PC-3 (cell line): ENCODE results near the gene TOMM22. TPM values are rescaled to one million over a fixed set of nuclear protein-coding genes. Genes with fewer than 3 reads are reported as not detected.

Source experiments
- ATAC-seq: fragments of 200-7000 bp; cut with Tn5 transposase; 2 replicates; pipeline ENCODE4 v1.9.1; 2020; ENCODE audit warnings: mild to moderate bottlenecking, moderate library complexity
- BruUV-seq: library from RNA; stranded (reverse); fragments of 400-500 nt; replicated peaks from 2 replicates; lab custom pipeline; 2021; lab: Mats Ljungman, UMichigan
- CTCF ChIA-PET: fragments of 300-600 bp; sonication (Branson Sonifier 250); formaldehyde crosslinking; loops from one replicate; lab custom pipeline; 2022; ENCODE audit warnings: antibody characterized with exemption; lab: Charles Lee
- POLR2A ChIA-PET: fragments of 300-600 bp; sonication (Branson Sonifier 250); formaldehyde crosslinking; loops from one replicate; lab custom pipeline; 2022; ENCODE audit warnings: antibody characterized with exemption; ENCODE audit not compliant: unreplicated experiment; lab: Charles Lee
- DNase-seq: peaks from one replicate; pipeline ENCODE4 v3.0.0-alpha.2; 2015
- H2AFZ ChIP-seq: fragments of 300-600 bp; sonication (generic); 2 replicates; pipeline ENCODE4 v1.6.0; 2016; ENCODE audit warnings: antibody characterized with exemption, low read length
- H3F3A ChIP-seq: fragments of 300-600 bp; sonication (generic); one replicate; pipeline ENCODE4 v1.6.0; 2017; ENCODE audit warnings: antibody characterized with exemption, low read length, control low read depth, mild to moderate bottlenecking; ENCODE audit not compliant: unreplicated experiment
- H3K27ac ChIP-seq: fragments of 300-600 bp; sonication (generic); 2 replicates; pipeline ENCODE4 v1.5.1; 2016; ENCODE audit warnings: mild to moderate bottlenecking, low read length
- H3K27me3 ChIP-seq: fragments of 300-600 bp; sonication (generic); 2 replicates; pipeline ENCODE4 v1.6.1; 2016; ENCODE audit warnings: low read length, mixed read lengths
- H3K36me3 ChIP-seq: fragments of 300-600 bp; sonication (generic); 2 replicates; pipeline ENCODE4 v1.6.1; 2016; ENCODE audit warnings: low read depth, mixed run types, low read length, mixed read lengths
- H3K4me1 ChIP-seq: fragments of 300-600 bp; sonication (generic); 2 replicates; pipeline ENCODE4 v1.5.1; 2016; ENCODE audit warnings: low read length; ENCODE audit not compliant: insufficient read depth
- H3K4me2 ChIP-seq: fragments of 300-600 bp; sonication (generic); 2 replicates; pipeline ENCODE4 v1.6.0; 2016; ENCODE audit warnings: low read length
- H3K4me3 ChIP-seq: fragments of 300-600 bp; sonication (generic); 2 replicates; pipeline ENCODE4 v1.5.1; 2016; ENCODE audit warnings: mild to moderate bottlenecking, low read length, mixed read lengths
- H3K79me2 ChIP-seq: fragments of 300-600 bp; sonication (generic); 2 replicates; pipeline ENCODE4 v1.6.1; 2017; ENCODE audit warnings: low read length, mixed read lengths
- H3K9ac ChIP-seq: fragments of 300-600 bp; sonication (generic); 2 replicates; pipeline ENCODE4 v1.6.0; 2016; ENCODE audit warnings: mild to moderate bottlenecking, low read length
- H3K9me2 ChIP-seq: fragments of 300-600 bp; sonication (generic); replicated peaks from 2 replicates; pipeline ENCODE4 v1.6.1; 2016; ENCODE audit warnings: mixed run types, low read length, mixed read lengths
- H3K9me3 ChIP-seq: fragments of 300-600 bp; sonication (generic); 2 replicates; pipeline ENCODE4 v1.6.1; 2016; ENCODE audit warnings: low read length, mixed read lengths
- H4K20me1 ChIP-seq: fragments of 300-600 bp; sonication (generic); 2 replicates; pipeline ENCODE4 v1.6.1; 2016; ENCODE audit warnings: low read length, mixed read lengths
- EZH2 ChIP-seq: fragments of 300-600 bp; sonication (generic); IDR thresholded peaks from one replicate; pipeline ENCODE4 v1.6.1; 2017; ENCODE audit warnings: antibody characterized with exemption, mild to moderate bottlenecking, low read length; ENCODE audit not compliant: unreplicated experiment
- EZH2phosphoT487 ChIP-seq: fragments of 300-600 bp; sonication (generic); IDR thresholded peaks from 2 replicates; pipeline ENCODE4 v1.6.1; 2018; ENCODE audit warnings: mild to moderate bottlenecking, antibody characterized with exemption, low read length, borderline replicate concordance
- intact Hi-C: fragments of 100-400 bp; cut with micrococcal nuclease; formaldehyde crosslinking; loops from 2 replicates; pipeline ENCODE4 v1.9.0; 2023
- total RNA-seq: library from RNA; depleted of rRNA; stranded (reverse); fragments of >200 nt; gene quantifications from 2 replicates; pipeline ENCODE4 v1.2.3, GENCODE V29; 2014
- TF ChIP-seq, protein P1 (sequence below): fragments of 300-600 bp; sonication (generic); conservative IDR thresholded peaks from 2 replicates; pipeline ENCODE4 v1.5.1; 2017; ENCODE audit warnings: antibody characterized with exemption, low read depth, mild to moderate bottlenecking, low read length

Gene TOMM22
- total RNA-seq, 1 experiment from 2014 or later: 82.3 TPM

DNA sequence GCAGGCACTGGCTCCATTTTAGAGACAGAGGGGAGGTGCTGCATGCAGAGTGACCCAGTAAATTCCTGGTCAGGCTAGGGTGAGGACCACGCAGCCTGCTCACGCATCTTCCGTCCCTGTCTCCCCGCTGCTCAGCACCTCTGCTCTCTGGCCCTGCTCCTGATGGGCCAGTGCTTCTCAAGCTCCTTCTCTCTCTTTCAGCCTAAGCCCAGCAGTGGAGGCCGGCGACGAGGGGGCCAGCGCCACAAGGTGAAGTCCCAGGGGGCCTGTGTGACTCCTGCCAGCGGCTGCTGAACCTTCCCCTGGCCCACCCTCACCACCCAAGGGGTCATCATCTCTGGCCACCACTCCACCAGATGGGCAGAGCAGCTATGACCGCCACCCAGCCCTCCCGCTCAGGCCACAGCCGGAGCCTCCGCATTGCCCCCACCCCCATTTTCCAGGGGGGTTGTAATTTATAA, 48.7 kb downstream of the TOMM22 start:
- Histone ChIP-seq H3K9ac (no peak overlapping the region), H3F3A (no peaks in the 10 kb centered on the region), H2AFZ (no peak overlapping the region), H3K9me3 (no peaks in the 10 kb centered on the region), H3K27ac (no peak overlapping the region), H3K79me2 (no peaks in the 10 kb centered on the region), H3K9me2 (no peaks in the 10 kb centered on the region), H3K36me3 (peaks cover 14% of the 10 kb centered on the region), H3K4me1 (no peaks in the 10 kb centered on the region), H3K4me3 (no peak overlapping the region), H4K20me1 (no peaks in the 10 kb centered on the region), H3K4me2 (no peak overlapping the region), H3K27me3 (no peaks in the 10 kb centered on the region)
- TF ChIP-seq, protein P1, sequence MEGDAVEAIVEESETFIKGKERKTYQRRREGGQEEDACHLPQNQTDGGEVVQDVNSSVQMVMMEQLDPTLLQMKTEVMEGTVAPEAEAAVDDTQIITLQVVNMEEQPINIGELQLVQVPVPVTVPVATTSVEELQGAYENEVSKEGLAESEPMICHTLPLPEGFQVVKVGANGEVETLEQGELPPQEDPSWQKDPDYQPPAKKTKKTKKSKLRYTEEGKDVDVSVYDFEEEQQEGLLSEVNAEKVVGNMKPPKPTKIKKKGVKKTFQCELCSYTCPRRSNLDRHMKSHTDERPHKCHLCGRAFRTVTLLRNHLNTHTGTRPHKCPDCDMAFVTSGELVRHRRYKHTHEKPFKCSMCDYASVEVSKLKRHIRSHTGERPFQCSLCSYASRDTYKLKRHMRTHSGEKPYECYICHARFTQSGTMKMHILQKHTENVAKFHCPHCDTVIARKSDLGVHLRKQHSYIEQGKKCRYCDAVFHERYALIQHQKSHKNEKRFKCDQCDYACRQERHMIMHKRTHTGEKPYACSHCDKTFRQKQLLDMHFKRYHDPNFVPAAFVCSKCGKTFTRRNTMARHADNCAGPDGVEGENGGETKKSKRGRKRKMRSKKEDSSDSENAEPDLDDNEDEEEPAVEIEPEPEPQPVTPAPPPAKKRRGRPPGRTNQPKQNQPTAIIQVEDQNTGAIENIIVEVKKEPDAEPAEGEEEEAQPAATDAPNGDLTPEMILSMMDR: no peak
- no peak for TF ChIP-seq EZH2phosphoT487
- TF ChIP-seq EZH2: no peak
- ATAC-seq (no peak), DNase-seq (no peak)
- no TSS peak for BruUV-seq
- POLR2A ChIA-PET: no interaction called here
- intact Hi-C loops: no loop called here
- CTCF ChIA-PET: no interaction called here

DNA sequence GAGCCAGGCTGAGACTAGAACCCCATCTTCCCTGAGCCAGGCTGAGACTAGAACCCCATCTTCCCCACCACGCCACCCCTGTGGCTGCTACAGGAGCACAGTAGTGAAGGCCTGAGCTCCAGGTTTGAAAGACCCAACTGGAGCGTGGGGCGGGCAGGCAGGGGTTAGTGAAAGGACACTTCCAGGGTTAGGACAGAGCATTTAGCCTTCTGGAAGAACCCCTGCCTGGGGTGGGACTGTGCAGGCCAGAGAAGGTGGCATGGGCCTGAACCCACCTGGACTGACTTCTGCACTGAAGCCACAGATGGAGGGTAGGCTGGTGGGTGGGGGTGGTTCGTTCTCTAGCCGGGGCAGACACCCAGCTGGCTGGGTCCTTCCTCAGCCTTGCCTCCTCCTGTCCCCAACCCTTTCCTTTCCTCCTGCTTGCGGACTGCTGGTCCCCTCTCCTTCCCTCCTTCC, 50.0 kb downstream of the TOMM22 start:
- Histone ChIP-seq H3K9me2 (no peaks in the 10 kb centered on the region), H3K27me3 (no peaks in the 10 kb centered on the region), H3K27ac (no peak overlapping the region), H2AFZ (no peak overlapping the region), H3K4me2 (no peak overlapping the region), H3K79me2 (no peaks in the 10 kb centered on the region), H3K9me3 (no peaks in the 10 kb centered on the region), H4K20me1 (no peaks in the 10 kb centered on the region), H3K4me3 (no peak overlapping the region), H3F3A (no peaks in the 10 kb centered on the region), H3K36me3 (peaks cover 9% of the 10 kb centered on the region), H3K9ac (no peak overlapping the region), H3K4me1 (no peaks in the 10 kb centered on the region)
- ChIA-PET CTCF (interaction anchor here (0.5 kb wide), 1 partner anchor 403 kb away, joined by 5 read pairs; no protein-coding TSS in a partner anchor), POLR2A (no interaction called here)
- intact Hi-C loops: no loop called here
- BruUV-seq: no TSS peak
- no peak for DNase-seq
- no peak for ATAC-seq
- TF ChIP-seq EZH2 (no peak), EZH2phosphoT487 (no peak)
- TF ChIP-seq, protein P1: no peak

DNA sequence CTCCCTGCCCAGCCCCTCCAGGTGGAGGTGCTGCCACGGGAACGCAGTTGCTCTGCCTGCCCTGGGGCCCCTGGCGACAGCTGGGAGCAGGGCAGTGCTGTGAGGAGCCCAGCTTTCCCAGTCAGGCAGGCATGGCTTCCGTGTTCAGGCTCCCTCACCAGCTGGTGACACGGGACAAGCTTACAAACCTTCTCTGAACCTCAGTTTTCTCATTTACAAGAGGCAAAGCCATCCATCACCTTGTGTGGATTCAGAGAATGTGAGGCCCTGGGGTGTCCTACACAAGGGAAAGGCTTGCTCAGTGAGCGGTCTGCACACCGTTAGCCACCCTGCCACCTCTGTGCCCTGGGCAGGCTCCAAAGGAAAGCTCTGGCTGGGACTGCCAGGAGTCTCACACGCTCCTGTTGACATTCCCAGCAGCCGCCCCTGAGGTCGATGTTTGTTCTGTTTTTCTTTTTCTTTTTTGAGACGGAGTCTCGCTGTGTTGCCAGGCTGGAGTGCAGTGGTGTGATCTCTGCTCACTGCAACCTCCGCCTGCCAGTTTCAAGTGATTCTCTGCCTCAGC, 50.6 kb downstream of the TOMM22 start:
- Histone ChIP-seq H3K9me3 (no peaks in the 10 kb centered on the region), H4K20me1 (no peaks in the 10 kb centered on the region), H3K79me2 (no peaks in the 10 kb centered on the region), H3F3A (no peaks in the 10 kb centered on the region), H3K4me3 (no peak overlapping the region), H3K27ac (no peak overlapping the region), H3K9ac (no peak overlapping the region), H3K27me3 (no peaks in the 10 kb centered on the region), H3K4me1 (no peaks in the 10 kb centered on the region), H3K9me2 (no peaks in the 10 kb centered on the region), H2AFZ (no peak overlapping the region), H3K36me3 (peaks cover 9% of the 10 kb centered on the region), H3K4me2 (no peak overlapping the region)
- DNase-seq: no peak
- no TSS peak for BruUV-seq
- intact Hi-C loops: no loop called here
- no peak for ATAC-seq
- CTCF ChIA-PET: interaction anchor here (0.5 kb wide), 1 partner anchor 403 kb away, joined by 5 read pairs; no protein-coding TSS in a partner anchor
- TF ChIP-seq, protein P1: no peak
- TF ChIP-seq EZH2: no peak
- no peak for TF ChIP-seq EZH2phosphoT487
- POLR2A ChIA-PET: no interaction called here
